ENCODE measurements around the gene CFDP1.

CFDP1 gene

DNA sequence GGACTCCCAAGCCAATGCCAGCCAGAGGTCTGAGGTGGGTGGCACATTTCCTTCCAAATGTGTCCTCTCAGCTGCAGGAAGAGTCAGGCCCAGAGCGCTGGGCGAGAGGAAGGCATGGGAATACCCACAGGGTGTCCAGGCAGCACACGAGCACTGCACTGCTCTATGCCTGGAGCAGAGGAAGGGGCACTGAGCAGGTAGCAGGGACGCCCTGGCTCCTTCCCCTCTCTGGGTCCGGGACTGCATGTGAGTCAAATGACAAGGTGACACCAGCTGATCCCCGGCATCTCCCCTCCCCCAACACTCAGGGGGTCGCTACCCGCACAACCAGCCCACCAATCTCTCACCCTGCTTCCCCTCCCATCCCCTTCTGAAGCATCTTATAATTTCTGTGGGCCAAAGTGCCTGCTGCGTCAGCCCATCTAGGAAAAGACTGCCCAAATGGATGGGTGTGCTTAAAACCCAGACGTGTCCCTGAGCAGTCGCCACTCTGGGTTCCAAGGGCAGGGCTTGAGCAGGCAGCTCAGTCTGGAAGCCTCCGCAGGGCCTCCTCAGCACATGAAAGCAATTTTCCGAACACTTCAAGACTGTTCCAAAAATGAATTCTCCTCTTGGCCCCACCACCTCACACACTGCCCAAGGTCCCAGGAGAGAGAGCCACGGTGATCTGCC is 169.9 kb downstream of the CFDP1 start:
- no peak for DNase-seq

DNA sequence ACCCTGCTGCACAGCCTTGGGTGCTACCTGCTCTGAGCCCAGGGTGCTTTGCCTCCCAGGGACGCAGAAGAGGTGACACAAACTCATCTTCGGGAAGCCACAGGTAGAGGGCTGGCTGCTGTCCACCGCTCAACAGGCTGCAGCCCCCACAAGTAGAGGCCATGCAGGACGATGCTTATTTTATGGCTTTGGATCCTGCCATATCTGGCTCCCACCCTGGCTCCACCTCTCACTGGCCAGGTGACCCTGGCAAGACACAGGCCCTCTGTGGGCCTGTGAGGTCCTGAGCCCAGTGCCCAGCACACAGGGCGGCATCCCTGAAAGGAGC is 170.5 kb downstream of the CFDP1 start:
- no peak for DNase-seq

DNA sequence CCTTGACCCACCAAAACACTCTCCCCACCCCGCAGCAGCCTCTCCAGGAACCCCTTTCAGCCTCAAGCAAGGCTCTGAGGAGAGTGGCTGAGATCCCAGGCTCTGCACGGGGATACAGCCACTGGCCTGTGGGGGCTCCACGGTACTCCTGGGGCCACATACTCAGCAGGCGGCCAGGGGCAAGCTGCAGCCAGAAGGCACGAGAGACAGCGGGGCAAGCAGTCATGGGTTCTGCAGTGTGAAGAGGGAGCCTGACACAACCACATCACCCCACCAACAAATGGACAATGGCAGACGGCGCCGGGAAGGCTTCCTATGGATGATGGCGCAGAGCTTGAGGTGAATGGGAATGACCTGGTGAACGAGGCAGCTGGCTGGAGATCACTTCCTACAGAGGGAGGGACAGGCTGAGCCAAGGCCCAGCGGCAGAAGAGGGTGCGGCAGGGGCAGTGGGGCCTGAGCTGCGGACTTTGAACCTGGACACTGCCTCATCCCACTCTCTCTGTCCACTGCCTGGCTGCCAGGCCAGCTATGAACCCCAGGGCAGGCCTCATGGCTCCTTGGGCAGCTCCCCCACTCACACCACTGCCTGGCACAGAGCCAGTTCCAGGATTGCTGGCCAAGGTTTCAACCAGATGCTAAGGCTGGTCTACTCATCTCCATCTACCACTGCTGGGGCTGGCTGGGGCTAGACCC is 171.1 kb downstream of the CFDP1 start:
- DNase-seq: no peak

DNA sequence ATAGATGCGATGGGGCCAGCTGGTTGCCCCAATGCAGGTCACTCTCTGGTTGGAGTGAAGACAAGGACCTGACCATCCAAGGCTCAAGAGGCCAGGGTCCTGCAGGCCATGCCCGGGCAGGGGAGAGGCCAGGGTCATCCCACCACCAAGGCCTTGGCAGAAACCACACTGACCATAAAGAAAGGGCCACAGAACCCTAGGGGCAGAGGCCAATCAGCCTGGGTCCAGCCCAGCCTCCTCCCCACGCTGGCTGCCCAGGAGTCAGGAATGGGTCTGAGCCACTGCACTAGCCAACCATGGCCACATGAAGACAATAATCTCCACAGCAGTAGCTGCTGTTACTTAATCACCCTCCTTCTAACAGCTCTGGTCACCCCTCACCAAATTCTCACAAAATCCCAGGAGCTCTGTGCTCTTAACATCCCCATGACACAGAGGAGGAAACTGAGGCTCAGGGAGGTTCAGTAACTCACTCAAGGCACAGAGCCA is 171.7 kb downstream of the CFDP1 start:
- DNase-seq: no peak

DNA sequence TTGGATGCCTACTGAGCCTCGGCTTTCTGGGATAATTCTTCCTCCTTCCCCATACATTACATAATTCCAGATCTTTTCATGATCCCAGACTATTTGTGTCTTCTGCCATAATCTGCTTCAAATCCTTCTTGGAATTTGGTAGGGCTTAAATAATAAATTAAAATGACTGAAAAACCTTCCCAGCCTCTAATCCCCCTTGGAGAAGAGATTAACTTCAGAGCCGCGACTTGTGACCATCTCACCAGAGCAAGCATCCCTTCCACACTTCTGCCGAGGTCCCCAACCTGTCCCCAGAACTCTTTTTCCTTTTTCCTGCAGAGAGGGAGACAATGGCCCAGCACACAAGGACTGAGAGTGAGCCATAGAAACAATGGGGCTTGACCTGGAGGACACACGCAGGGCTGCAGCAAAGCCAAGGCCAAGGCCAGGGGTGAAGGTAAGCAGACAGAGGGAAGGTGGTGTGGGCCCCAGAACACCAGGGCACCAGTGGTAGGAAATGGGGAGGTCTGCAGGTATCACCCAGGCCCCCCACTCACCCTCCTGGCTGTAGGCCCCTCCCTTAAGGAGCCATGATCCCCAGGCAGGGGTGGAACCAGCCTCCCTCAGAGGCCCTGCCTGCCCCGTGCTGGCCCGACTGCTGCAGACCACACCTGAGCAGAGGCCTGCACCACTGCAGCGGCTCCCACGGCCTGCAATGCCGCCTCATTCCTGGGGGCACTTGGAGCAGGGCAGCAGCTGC is 172.3 kb downstream of the CFDP1 start:
- no peak for DNase-seq

DNA sequence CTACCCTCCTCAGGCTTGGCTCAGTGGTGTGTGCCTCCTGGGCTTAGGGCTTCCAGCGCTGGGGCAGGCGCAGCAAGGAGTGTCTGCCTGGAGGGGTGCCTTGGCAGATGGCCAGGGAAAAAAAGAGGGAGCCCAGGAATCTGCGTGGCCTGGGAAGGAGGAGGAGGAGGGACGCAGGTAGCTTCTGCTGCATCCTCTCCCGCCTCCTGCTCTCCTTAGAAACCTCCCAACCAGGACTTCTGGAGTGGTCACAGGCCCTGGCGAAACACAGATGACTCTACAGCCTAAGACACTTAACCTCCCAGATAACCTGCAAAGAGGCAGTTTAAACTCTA is 174.5 kb downstream of the CFDP1 start:
- no peak for DNase-seq

DNA sequence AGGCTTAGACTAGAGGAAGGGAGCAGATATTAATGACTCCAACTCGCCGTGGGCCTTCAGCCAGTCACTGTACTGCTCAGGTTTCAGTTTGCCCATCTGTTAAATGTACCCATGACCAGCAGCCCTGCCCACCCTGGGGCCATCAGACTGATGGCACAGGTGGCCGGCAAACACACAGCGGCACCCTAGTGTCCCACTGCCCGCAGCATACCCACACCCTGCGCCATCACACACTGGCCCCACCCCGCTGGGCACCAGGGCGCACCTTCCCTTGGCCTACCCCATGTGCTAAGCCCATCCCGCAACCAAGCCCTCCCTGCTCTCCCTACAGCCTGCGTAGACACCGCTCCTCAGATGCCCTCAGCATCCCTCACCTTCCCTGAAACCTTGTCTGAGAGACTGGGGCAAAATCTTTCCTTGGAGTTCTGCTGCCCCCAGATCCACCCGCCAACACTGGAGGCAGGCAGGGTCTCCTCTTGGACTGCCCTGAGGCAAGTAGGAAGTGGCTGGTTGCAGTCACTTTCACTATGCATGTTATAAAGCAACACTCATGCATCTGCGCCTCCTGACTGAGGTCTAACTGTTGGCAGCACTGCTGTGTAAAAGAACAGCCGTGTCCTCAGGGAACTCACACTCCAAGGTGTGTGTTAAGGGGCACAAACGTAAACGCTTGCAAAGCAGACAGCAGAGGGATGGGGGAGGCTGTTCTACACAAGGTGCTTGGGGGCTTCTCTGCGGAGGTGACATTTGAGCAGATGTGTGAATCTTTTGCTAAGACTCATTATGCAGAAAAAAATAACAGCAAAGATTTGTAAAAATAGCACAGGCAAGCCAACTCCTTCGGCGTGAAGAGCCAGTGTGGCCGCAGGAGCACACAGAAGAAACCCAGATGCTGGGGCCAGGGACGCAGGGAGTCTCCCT is 175.2 kb downstream of the CFDP1 start:
- DNase-seq: no peak

DNA sequence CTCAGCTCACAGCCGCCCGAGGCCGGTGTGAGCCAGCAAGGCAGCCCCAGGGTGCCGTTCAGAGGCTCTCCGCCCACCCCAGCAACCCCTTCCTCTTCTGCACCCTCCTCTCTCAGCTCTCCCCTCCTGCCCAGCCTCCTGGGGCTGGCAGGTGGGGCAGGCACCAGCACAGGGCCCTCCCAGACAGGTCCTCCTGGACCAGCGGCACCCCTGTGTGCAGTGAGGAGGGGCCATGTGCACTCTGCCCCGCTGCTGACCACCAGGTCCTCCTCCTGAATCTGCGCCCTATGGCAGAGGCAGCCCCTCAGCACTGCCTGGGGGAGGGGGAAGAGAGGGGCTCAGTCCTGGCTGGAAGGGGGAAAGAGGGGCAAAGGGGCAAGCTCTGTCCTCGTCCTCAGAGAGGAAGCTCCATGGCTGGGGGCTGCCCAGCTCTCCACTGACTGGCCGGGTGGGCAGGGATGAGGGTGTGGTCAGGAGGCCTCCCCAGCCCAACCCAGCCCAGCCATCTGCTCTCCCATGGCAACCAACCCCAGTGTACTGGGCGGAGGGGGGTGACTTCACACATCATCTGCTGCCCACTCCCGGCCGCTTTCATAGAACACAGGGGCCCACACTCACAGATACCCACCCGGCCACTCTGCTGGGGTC is 176.5 kb downstream of the CFDP1 start:
- DNase-seq: no peak

DNA sequence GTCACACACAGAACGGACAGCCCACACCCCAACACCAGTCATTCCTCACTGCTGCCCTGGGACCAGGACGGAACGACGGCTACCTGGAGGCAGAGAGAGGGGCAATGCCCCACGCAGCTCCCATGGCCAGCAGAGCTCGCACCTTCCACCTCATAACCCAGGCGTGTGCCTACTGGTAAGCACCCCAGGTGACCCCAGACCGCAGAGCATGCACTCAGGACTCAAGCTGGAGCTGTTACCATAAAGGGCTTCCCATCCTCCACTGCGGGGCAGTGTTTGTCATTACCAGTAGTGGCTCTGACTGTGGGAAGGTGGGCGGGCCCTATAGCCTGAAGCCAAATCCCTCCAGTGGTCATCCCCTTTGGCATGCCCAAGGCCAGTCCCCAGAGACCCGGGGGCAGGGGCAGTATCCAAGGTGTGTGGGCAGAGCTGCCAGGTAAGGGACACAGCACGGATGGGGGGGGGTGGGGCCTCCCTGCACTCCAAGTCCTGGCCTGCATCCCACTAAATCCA is 177.2 kb downstream of the CFDP1 start:
- no peak for DNase-seq

DNA sequence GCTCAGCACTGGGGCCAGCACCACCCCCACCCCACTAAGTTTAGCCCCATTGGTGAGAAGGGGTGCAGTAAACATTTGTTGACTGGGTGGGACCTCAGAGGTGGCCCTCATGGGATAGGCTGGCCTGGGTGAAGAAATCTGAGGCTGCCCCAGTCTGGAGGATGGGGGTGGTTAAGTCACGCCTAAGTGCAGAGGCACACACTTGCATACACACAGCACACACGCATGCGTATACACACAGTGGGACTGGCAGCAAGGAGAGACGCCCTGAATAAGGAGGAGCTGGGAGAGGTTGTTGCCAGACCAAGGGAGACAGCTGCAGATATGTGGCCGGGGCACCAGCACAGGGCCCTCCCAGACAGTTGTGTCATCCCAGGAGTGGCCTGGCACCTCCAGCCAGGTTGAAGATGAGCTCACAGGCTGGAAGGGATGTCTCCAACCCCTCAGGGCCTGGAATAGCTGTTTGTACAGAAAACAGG is 178.9 kb downstream of the CFDP1 start:
- no peak for DNase-seq

DNA sequence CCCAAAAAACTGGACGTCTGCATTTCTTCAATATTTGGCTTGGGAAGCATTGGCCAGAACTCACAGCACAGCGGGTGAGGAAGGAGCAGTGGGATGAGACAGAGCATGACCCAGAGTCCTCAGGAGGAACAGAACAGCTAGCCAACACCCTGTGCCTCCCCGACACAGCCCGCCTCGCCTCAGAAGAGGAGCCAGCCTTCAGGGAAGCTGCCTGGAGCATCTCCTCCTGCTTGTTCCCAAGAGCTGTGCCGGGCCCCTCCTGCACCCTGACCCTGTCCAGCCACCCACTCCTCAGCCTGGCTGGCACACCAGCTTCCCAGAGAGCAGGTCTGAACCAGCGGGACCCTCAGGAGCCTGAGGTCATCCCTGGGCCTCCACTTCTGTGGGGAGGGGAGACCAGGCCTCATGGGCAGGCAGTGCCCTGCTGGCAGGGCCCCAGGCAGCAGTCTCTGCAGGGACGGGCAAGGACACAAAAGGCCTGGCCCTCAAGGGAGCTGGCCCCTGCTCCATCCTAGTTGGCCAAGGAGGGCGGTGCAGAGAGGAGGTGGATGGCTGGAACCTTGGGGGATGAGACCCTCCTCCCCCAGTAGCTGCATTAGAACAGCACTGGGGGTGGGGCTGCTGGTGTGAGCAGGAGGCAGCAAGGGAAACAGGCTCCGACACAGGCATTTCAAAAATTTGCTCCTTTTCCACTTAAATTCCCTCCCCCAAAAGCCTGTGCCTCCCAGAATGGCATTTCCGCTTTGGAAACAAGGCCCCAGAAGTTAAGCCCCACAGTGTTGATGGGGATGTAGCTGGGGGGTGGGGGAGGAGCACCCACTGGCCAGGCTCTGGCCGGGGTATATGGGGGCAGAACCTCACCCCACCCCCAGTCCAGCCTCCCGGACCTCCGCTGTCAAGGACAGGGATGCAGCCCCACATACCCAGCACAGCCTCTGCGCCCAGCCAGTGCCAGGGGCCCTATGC is 180.1 kb downstream of the CFDP1 start:
- DNase-seq: no peak

DNA sequence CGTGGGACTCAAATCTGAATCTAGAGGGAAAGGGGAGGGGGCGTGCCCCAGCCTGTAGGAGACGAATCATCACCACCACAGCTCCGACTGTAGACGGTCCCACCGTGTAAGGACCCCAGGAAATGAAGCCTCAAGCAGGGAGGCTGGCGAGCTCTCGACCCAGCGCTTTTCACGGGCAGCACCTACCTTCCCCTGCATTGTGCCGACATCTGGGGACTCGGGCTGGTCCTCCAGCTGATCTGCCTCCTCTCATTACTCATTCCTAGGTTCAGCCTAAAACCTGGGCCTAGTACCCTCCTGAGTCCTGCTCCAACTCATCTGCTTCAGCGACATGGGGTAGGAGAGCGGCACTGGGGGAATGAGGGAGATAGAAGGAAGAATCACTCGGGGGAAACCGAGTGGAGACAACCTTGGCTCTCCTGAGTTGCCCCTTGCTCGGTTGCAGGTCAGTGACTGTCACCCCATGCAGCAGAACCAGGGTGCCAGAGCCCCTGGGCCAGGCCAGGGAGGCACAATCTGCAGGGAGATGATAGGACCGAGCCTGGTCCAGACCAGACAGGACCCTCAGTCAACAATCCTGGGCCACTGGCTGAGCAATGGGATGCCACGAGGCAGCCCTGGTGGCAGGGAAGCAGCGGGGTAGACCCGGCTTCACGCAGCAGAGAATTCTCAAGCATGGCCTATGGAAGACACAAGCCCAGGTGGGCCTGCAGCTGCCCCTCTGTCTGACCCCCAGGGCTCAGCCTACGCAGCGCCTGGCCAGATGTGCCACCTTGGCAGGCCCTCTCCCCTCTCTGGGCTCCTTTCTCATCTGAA is 181.0 kb downstream of the CFDP1 start:
- no peak for DNase-seq

DNA sequence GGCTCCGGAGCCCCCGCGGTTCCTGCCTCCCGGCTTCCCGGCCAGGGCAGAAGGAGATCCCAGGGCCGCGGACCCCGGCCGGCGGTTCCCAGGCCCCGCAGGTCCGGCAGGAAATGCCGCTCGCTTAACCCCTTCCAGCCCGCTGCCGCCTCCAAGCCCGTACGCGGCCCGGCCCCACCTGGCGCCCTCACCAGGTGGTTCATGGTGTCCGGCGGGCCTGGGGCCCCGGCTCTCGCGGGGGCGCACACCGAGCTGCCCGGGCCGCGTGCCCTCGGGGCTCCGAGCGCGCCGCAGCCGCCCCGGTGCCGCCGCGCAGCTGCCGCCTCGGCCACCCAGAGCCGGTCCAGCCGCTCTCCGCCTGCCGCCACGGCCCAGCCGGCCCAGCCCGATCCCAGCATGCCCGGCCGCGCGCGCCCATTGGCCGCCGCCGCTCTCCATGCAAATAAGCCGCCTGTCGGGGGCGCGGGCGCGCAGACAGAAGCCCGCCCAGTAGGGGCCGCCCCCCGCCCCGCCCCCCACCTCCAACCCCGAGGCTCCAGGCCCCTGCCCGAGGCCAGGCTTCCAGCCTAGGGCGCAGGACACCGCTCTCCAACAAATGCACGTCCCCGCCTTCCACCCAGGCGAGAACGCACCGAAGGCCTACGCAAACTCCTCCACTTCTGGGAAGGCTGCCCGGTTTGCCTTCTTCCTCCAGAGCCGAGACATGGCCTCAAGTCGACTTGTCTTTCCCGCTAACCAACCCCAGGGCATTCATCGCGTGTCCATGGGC is 181.8 kb downstream of the CFDP1 start, which contains the start of gene BCAR1:
TSS of gene BCAR1 (minus strand) at position 345 of the 769 bp plus-strand sequence. CDS start at position 203, 142 bp downstream.
- no peak for DNase-seq

DNA sequence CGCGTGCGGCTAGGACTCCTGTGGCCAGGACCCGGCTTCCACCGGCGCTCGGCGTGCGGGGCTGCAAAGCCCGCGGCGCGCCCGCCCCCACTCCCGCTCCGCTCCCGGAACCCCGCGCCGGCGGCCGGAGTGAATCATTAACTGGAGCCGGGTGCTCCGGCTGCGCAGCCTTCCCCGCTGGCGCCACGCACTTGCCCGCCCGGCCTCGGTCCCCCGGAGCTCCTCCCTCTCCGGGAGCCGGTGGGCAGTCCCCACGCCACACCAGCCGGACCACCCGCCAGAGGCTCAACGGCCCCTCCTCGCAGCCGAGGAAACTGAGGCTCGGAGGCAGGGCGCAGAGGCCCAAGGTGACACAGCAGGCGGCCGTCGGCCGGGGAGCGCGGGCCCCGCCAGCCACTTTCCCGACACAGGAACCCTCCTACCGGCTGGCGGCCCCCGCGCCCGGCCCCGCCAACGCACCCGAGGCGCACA is 182.5 kb downstream of the CFDP1 start:
- DNase-seq: no peak

DNA sequence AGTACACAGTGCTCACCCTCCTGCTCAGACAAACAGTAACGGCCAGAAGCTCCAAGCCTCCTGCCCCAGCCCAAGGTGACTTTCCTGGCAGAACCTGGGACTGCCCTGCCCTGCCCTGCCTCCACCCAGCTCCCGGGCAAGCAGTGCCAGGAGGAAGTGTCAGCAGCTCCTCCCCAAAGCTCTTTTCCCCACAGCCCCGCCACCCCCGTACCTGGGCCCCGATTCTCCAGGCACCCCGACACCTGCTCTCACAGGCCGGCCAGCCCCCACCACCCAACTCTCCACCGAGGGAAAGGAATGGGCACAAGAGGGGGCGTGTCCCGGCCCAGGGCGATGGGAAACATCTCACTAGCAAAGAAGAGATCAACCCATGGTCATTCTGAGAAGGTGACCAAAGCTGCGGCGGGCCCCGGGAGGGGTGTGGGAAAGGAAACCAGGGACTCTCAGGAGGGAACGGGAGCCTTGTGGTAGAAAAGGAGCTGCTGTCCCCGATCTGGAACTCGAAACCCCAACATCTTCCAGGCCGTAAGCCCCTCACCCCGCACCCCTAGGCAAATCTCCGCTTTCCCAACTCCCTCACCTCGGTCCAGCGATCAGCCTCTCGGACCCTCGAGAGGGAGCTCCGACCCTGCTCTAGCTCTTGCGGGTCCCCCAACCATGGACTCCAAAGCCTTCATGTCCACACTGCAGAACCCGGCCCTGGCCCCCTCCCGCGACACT is 183.1 kb downstream of the CFDP1 start:
- no peak for DNase-seq

DNA sequence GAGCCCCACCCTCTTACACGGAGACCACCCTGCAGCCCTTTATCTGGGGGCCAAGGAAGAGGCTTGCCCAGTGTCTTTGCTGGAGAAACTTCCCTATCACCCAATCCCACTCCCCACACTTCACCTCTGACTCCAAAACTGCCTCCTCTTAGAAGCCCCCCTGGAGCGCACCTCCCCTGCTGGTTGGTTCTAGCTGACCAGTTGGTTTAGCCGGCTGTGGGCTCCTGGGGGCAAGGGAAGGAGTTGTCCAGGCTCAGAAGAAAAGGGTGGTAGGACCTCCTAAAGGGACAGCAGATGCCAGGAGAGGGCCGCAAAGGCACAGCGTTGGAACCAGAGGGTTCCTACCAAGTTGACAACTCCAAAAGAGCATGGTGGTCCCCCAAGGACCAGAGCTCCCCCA is 183.9 kb downstream of the CFDP1 start:
- DNase-seq: no peak

DNA sequence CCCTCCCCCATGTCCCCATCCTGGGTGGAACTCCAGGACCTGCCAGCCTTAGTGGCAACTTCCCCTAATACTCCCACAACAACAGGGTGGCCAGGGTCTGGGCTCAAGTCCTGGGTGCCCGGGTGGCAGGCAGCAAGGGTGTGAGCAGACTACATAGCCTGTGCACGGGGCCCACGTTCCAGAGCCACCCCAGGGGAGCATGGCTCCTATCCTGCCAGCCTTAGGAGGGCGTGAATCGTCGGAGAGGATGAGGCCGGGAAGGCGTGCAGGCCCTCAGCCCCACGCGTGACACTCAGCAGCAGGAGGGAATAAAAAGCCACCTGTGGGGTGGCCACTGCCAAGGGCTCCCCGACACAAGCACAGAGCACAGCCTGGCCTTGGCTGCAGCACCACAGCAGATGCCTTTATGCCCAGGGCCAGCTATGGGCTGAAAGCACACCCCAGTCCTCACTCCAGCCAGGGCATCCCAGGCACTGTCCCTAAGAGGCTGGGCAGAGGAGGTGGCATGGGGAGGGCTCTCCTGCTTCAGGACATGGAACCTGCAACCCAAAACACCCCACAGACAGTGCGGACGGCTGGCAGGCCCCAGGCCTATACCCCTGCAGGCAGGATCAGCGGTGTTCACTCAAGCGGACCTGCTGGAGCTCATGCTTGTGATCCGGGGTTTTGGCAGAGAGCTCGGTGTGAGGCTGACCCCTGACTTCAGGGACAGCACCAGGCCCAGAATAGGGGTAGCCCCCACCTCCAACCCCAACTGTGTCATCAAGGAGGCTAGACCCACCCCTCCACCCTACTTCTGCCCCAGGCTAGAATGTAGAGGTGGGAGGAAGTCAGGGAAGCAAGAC is 184.5 kb downstream of the CFDP1 start:
- no peak for DNase-seq

Measured in CD4-positive, alpha-beta T cell treated with Interleukin-15 for 1 hour (primary cell).